ENCODE data around the gene FOCAD. TPM values are rescaled to one million over a fixed set of nuclear protein-coding genes. Genes with fewer than 3 reads are reported as not detected.

FOCAD gene
- total and polyA plus RNA-seq, 2 of the 8 experiments (the other 6 are each of a cell fraction or from before 2014, with no cell fraction given) = 22.0 to 38.4 TPM

DNA sequence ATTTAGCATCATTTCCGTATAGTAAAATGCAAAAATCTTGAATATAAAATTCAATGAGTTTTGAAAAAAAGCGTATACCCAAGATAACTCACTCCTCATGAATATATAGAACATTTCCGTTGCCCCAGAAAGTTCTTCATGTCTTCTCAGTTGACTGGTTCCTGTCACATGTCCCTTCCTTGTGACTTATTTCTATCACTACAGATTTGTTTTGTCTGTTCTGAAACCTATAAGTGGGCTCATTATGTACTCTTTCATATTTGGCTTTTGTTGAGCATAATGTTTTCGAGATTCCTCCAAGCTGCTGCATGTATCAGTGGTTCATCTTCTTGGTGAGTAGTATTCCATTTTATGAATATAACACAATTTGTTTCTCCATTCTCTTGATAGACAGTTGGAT lies 358.4 kb downstream of the FOCAD start (continued):
- TF ChIP-seq, protein P1, sequence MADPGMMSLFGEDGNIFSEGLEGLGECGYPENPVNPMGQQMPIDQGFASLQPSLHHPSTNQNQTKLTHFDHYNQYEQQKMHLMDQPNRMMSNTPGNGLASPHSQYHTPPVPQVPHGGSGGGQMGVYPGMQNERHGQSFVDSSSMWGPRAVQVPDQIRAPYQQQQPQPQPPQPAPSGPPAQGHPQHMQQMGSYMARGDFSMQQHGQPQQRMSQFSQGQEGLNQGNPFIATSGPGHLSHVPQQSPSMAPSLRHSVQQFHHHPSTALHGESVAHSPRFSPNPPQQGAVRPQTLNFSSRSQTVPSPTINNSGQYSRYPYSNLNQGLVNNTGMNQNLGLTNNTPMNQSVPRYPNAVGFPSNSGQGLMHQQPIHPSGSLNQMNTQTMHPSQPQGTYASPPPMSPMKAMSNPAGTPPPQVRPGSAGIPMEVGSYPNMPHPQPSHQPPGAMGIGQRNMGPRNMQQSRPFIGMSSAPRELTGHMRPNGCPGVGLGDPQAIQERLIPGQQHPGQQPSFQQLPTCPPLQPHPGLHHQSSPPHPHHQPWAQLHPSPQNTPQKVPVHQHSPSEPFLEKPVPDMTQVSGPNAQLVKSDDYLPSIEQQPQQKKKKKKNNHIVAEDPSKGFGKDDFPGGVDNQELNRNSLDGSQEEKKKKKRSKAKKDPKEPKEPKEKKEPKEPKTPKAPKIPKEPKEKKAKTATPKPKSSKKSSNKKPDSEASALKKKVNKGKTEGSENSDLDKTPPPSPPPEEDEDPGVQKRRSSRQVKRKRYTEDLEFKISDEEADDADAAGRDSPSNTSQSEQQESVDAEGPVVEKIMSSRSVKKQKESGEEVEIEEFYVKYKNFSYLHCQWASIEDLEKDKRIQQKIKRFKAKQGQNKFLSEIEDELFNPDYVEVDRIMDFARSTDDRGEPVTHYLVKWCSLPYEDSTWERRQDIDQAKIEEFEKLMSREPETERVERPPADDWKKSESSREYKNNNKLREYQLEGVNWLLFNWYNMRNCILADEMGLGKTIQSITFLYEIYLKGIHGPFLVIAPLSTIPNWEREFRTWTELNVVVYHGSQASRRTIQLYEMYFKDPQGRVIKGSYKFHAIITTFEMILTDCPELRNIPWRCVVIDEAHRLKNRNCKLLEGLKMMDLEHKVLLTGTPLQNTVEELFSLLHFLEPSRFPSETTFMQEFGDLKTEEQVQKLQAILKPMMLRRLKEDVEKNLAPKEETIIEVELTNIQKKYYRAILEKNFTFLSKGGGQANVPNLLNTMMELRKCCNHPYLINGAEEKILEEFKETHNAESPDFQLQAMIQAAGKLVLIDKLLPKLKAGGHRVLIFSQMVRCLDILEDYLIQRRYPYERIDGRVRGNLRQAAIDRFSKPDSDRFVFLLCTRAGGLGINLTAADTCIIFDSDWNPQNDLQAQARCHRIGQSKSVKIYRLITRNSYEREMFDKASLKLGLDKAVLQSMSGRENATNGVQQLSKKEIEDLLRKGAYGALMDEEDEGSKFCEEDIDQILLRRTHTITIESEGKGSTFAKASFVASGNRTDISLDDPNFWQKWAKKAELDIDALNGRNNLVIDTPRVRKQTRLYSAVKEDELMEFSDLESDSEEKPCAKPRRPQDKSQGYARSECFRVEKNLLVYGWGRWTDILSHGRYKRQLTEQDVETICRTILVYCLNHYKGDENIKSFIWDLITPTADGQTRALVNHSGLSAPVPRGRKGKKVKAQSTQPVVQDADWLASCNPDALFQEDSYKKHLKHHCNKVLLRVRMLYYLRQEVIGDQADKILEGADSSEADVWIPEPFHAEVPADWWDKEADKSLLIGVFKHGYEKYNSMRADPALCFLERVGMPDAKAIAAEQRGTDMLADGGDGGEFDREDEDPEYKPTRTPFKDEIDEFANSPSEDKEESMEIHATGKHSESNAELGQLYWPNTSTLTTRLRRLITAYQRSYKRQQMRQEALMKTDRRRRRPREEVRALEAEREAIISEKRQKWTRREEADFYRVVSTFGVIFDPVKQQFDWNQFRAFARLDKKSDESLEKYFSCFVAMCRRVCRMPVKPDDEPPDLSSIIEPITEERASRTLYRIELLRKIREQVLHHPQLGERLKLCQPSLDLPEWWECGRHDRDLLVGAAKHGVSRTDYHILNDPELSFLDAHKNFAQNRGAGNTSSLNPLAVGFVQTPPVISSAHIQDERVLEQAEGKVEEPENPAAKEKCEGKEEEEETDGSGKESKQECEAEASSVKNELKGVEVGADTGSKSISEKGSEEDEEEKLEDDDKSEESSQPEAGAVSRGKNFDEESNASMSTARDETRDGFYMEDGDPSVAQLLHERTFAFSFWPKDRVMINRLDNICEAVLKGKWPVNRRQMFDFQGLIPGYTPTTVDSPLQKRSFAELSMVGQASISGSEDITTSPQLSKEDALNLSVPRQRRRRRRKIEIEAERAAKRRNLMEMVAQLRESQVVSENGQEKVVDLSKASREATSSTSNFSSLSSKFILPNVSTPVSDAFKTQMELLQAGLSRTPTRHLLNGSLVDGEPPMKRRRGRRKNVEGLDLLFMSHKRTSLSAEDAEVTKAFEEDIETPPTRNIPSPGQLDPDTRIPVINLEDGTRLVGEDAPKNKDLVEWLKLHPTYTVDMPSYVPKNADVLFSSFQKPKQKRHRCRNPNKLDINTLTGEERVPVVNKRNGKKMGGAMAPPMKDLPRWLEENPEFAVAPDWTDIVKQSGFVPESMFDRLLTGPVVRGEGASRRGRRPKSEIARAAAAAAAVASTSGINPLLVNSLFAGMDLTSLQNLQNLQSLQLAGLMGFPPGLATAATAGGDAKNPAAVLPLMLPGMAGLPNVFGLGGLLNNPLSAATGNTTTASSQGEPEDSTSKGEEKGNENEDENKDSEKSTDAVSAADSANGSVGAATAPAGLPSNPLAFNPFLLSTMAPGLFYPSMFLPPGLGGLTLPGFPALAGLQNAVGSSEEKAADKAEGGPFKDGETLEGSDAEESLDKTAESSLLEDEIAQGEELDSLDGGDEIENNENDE (IDR thresholded peaks at IDR 0.05; ENCODE audit: insufficient replicate concordance, low read length) = no peak
- TF ChIP-seq CHD2 (IDR thresholded peaks at IDR 0.05; ENCODE audit: low read length) = no peak
- TF ChIP-seq MAFK (IDR thresholded peaks at IDR 0.05; ENCODE audit: low read depth, low read length) = no peak
- no peak for TF ChIP-seq SP1 (IDR thresholded peaks at IDR 0.05; ENCODE audit: low read depth, low read length)
- no peak for TF ChIP-seq SIN3A (conservative IDR thresholded peaks at IDR 0.05 in 1 of 2, IDR thresholded peaks at IDR 0.05 in 1 of 2; ENCODE audit: low read depth in 1 of 2, low read length in 2 of 2)
- TF ChIP-seq GABPA (IDR thresholded peaks at IDR 0.05; ENCODE audit: borderline replicate concordance, insufficient read depth, low read length) = no peak
- TF ChIP-seq JUN (IDR thresholded peaks at IDR 0.05; ENCODE audit: low read depth, low read length) = no peak
- no peak for TF ChIP-seq KDM5A (IDR thresholded peaks at IDR 0.05; ENCODE audit: low read length)
- no peak for TF ChIP-seq CTBP2 (IDR thresholded peaks at IDR 0.05; ENCODE audit: borderline replicate concordance, insufficient read depth, insufficient read length, low read length)
- TF ChIP-seq EZH2 (IDR thresholded peaks at IDR 0.05; ENCODE audit: low read depth, low read length, severe bottlenecking) = no peak
- no peak for TF ChIP-seq POLR2A (IDR thresholded peaks at IDR 0.05; ENCODE audit: control extremely low read depth in 1 of 2, low read depth in 2 of 2, low read length in 2 of 2)
- TF ChIP-seq TBP (IDR thresholded peaks at IDR 0.05; ENCODE audit: low read depth, low read length) = no peak

Data from H1 (cell line).